AG10803 (cell line): ENCODE results near the gene USF2.
"Not testable (repeated sequence)": the region's sequence is repeated elsewhere in the genome, so short reads cannot be mapped to it uniquely, and the experiment has no call there.

Experiments
- DNase-seq: peaks from one replicate; pipeline ENCODE4 v3.0.0; 2010; ENCODE audit warnings: low read depth
- H3K4me3 ChIP-seq: 2 replicates; pipeline ENCODE4 v1.5.1; 2011; ENCODE audit warnings: mild to moderate bottlenecking, low read length, control low read depth
- TF ChIP-seq, protein P1 (sequence below): conservative IDR thresholded peaks from 2 replicates; pipeline ENCODE4 v1.5.1; 2011; ENCODE audit warnings: mild to moderate bottlenecking, low read length, control low read depth, inconsistent platforms

Gene USF2, protein sequence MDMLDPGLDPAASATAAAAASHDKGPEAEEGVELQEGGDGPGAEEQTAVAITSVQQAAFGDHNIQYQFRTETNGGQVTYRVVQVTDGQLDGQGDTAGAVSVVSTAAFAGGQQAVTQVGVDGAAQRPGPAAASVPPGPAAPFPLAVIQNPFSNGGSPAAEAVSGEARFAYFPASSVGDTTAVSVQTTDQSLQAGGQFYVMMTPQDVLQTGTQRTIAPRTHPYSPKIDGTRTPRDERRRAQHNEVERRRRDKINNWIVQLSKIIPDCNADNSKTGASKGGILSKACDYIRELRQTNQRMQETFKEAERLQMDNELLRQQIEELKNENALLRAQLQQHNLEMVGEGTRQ

DNA sequence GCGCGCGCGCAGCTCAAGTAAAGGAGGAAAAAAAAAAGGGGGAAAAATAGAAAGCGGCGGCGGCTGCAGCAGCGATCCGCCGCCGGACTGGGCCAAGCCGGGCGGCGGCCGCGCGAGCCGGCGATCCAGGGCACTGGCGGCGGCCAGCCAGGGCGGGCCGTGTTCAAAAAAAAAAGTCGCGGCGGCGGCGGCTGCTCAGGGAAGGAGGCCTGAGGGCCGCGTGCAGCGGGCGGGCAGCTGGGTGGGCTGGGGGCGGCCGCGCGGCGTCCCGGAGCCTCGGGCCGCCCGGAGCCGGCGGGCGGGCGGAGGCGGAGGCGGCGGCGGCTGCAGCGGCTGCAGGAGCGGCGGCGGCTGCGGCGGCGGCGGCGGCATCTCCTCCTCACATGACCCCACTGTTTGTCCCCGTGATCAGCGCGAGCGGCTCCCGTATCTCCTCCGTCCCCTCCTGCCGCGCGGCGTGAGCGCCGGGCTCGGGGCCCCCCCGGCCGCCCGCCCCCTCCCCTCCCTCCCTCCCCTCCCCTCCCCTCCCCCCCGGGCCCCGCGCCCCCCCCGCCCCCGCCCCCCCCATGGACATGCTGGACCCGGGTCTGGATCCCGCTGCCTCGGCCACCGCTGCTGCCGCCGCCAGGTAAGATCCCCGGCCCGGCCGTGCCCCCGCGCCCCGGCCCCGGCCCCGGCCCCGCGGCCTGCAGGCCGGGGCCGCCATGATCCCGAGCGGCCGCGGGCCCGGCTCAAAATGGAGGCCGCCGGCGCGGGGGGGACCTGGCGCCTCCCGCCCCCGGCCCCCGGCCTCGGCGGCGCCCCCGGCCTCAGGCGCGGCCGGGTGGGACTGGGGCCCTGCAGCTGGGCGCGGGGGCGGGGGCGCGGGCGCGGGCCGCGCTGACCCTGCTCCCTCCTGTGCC, at the start of gene USF2:
Gene USF2, plus strand, starts transcription at position 427 of the 902 bp plus-strand sequence. Its CDS starts 140 bp downstream, at position 567.
- peak within 1 kb of the TSS; percentile 88 for H3K4me3 ChIP-seq
- DNase-seq = peak; percentile 65
- TF ChIP-seq, protein P1, sequence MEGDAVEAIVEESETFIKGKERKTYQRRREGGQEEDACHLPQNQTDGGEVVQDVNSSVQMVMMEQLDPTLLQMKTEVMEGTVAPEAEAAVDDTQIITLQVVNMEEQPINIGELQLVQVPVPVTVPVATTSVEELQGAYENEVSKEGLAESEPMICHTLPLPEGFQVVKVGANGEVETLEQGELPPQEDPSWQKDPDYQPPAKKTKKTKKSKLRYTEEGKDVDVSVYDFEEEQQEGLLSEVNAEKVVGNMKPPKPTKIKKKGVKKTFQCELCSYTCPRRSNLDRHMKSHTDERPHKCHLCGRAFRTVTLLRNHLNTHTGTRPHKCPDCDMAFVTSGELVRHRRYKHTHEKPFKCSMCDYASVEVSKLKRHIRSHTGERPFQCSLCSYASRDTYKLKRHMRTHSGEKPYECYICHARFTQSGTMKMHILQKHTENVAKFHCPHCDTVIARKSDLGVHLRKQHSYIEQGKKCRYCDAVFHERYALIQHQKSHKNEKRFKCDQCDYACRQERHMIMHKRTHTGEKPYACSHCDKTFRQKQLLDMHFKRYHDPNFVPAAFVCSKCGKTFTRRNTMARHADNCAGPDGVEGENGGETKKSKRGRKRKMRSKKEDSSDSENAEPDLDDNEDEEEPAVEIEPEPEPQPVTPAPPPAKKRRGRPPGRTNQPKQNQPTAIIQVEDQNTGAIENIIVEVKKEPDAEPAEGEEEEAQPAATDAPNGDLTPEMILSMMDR = no peak

- DNase-seq = no peak
- no peak overlapping the region for H3K4me3 ChIP-seq
- TF ChIP-seq, protein P1 = no peak
Observed at GRCh38 chr19:35219008-35219407, 49.8 kb upstream of the USF2 start.

GRCh38 chr19:35220315-35220921, 48.3 kb upstream of the USF2 start:
- no peak for DNase-seq
- TF ChIP-seq, protein P1 = no peak
- H3K4me3 ChIP-seq = no peak overlapping the region

GRCh38 chr19:35220973-35221590, 47.7 kb upstream of the USF2 start:
- DNase-seq = not testable (repeated sequence)

DNA sequence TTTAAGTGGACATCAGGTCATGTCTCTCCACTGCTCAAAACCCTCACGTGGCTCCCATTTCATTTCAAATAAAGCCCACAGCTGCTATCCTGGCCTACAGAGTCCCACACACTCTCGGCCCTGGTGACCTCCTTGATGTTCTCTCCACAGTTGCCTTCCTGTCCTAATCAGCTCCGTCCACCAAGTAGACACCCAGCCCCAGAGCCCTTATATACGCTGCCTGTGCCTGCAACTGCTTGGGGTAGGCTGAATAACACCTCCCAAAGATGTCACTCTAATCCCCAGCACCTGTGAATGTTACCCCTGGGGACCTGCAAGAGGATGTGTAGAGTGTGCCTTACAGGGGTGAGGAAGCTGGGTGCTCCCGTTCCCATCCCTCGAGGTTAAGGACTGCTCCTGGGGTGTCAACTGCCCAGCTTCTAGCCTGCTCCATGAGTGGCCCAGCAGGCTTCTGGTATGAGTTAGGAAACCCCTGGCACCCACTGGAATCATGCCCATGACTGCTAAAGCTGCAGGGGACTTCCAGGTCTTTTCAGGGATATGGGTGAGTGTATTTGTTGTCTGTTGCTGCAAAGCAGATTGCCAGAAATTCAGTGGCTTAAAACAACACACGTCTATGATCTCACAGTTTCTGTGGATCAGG, 46.3 kb upstream of the USF2 start:
- TF ChIP-seq, protein P1 = no peak
- no peak overlapping the region for H3K4me3 ChIP-seq
- no peak for DNase-seq

More at GRCh38 chr19:35220973-35221590, 47.7 kb upstream of the USF2 start:
- H3K4me3 ChIP-seq = not testable (repeated sequence)

DNA sequence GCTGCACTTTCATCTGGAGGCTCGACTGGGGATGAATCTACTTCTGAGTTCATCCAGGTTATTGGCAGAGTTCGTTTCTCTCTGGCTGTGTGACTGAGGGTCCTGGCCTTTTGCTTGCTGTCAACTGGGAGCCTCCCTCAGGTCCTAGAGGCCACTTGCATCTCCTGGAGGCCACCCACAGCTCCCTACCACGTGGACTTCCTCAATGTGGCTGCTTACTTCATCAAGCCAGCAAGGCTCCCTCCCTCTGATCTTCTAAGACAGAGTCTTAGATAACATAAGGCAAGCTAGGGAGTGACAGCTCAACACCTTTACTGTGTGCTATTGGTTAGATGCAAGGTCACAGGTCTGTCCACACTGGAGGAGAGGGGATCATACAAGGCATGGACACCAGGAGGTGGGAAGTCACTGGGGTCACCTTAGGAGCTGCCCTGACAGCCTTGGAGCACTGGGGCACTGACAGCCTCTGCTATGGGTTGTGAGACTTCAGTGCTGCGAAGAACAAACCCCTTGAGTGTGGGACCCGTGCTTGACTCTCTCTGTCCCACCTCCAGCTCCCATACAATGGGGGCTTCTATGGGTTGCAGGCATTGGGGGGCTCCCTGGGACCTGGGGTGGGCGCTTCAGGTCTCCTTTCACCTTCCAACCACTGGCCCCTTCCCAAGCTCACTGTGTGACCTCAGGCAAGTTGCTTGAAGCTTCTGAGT, 45.5 kb upstream of the USF2 start:
- no peak for DNase-seq
- H3K4me3 ChIP-seq = no peak overlapping the region
- TF ChIP-seq, protein P1 = no peak
